GM12873 (cell line): ENCODE measurements around the gene PXMP4.

Experiments used
- TF ChIP-seq, protein P1 (sequence below): IDR thresholded peaks from 2 replicates; pipeline ENCODE4 v1.5.1; 2012; ENCODE audit warnings: low read depth, mild to moderate bottlenecking, moderate library complexity, low read length, control low read depth; ENCODE audit not compliant: insufficient read depth; ENCODE audit errors: missing control alignments

The PXMP4 gene

DNA sequence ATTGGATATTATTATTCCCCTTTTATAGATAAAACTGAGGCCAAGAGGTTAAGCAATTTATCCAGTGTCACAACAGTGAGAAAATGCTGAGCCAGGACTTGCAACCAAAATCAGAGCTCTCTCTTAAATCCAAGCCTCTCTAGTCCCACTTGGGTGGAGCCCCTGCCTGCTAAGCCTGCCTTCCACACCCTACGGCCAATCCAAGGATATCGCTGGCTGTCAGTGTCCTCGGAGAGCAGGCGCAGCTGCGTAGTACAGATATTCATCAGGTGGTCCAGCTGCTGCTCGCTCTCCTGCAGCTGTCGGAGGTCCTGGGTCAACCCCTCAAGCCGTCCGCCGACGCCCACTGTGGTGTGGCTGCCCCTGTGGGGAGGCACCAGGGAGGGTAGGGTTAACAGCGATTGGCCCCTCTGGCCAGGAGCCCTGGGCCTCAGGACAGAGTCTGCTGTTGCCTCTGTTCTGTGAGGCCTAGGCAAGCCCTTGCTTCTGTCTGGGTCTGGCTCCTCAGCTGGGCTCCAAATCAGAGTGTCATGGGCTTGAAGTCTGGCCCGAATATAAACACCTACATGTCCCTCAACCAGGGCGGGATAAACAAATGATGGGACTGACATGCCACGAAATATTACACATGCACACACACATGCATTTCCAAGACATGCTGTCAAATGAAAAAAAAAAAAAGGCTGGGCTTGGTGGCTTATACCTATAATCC, 42.0 kb downstream of the PXMP4 start:
- TF ChIP-seq, protein P1, sequence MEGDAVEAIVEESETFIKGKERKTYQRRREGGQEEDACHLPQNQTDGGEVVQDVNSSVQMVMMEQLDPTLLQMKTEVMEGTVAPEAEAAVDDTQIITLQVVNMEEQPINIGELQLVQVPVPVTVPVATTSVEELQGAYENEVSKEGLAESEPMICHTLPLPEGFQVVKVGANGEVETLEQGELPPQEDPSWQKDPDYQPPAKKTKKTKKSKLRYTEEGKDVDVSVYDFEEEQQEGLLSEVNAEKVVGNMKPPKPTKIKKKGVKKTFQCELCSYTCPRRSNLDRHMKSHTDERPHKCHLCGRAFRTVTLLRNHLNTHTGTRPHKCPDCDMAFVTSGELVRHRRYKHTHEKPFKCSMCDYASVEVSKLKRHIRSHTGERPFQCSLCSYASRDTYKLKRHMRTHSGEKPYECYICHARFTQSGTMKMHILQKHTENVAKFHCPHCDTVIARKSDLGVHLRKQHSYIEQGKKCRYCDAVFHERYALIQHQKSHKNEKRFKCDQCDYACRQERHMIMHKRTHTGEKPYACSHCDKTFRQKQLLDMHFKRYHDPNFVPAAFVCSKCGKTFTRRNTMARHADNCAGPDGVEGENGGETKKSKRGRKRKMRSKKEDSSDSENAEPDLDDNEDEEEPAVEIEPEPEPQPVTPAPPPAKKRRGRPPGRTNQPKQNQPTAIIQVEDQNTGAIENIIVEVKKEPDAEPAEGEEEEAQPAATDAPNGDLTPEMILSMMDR = no peak

DNA sequence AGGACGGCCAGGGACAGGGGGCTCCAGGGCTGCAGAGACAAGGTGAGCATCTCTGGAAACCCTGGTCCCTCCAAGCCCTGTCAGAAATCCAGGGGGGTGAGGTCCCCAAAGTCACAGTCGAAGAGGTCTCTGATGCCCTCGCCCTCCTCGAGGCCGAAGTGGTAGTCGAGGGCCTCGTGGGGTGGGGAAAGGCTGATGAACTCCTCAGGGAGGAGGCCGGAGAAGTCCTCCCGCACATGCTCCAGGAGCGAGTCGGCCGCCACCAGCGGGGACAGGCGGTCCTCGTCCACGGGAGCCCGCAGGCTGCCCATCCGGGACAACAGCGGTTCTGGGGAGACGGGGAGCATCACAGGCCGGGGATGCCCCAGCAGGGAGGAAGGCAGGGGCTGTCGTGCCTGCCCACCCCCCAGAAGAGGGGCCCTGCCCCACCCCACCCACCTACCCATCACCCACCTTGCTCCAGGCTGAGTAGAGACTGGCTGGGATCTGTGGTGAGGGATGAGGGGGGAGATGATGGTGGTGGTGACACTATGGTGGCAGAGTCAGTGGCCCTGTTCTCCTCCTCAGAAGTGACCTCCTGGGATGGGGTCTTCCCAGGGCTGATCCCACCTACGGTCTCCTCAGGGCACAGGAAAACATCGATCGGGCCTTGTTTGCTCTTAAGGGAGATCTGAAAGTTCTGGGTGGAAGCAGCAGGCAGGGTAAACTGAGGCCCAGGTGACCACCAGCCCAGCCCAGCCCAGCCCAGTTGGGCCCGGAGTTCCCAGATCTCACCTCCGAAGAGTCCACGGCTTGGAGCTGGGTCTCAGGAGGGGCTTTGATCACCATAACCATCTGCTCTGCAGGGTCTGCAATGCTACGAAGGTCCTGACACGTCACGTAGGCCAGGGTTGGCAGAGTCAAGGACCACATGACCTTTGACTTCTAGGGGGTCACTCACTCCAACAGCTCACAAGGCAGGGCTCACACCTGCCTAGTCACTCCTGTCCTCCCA, 43.2 kb downstream of the PXMP4 start:
- TF ChIP-seq, protein P1 = no peak

DNA sequence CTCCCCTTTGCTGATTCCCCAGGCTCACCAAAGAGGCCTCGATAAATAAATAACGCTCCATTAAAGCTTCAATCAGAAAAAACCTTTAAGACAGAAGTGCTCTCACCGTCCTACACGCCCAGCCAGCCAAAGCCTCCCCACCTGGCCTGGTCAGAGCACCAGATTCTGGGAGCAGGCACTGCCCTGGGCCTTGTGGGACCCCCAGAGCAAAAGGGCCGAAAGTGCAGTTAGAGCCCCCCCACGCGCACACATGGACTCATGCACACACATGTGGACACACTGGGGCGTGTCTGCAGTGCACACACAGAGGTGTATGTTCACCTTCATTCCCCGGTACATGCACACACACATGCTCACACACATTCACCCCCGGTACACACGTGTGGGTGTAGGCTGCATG, 44.0 kb downstream of the PXMP4 start:
- TF ChIP-seq, protein P1 = no peak

DNA sequence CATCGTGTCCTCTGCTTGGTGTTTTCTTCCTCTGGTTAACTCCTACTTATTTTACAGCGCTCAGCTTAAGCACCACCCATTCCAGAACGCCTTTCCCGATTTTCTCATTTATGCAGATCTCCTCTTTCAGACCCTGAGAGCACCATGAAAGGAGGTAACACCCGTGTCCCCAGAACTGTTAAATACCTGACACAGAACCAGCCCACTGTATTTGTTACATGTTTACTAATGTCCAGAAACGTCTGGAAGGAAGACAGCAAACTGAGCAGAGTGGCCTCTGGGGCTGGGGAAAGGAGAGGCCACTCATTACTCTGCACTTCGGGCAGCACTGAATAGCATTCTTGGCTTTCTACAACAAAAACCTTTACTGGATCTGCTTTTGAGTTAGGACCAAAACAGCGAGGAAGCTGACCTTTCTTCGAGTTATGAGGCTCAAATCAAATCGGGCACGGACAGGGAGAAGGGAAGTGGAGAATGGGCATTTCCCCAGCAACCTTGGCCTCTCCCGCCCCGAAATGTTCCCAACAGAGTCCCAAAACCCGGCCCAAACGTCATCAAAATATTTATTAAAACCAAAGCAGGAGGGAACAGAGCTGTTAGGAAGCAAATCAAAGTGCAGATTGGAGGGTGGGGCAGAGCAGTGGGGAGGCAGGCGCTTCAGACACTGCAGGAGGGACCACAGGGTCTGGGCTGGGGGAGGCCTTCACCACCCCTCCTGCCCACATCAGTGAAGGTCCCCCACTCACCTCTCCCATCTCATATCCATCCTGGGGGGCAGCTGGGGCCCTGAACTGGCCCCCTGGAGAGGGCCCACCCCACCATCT, 44.8 kb downstream of the PXMP4 start:
- TF ChIP-seq, protein P1 = no peak

DNA sequence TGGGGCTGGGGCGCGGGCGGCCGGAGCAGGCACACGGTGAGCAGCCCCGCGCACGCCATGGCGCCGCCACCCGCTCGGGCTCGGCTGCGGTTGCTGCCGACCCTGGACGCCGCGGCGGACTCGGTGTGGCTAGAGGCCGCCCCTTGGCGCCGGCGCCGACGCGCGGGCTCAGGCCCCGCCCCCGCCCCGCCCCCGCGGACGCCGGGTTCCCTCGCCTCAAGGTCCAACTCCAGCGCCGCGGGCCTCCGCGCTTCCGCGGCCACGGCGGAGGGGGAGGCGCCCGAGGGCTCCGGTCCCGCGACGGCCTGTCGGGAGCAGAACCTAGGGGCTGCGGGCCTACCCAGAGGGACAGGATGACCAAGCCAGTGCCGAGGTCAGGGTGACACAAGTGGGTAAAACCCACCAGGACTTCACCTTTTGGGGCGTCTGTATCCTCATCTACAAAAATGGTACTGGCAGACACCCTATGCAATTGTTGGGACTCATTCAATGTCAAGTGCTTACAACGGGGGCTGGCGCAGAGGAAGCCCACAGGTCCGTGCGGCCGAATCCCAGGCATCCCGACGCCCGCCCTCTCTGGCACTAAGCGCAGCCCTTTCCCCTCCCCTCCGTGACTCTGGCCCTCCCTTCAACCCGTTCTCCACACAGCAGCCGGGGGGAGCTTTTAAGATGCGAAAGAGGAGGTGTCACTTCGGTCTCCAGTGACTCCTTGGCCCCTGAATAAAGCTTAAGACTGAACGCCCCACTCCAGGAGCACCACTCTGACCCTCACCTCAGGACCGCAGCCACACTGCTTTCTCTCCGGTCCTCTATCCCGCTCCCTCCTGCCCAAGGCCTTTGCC, 45.6 kb downstream of the PXMP4 start, which contains the start of gene NECAB3:
Gene NECAB3, minus strand, starts transcription at position 135 of the 842 bp plus-strand sequence. Its CDS starts 76 bp downstream, at position 59.
- TF ChIP-seq, protein P1 = no peak

DNA sequence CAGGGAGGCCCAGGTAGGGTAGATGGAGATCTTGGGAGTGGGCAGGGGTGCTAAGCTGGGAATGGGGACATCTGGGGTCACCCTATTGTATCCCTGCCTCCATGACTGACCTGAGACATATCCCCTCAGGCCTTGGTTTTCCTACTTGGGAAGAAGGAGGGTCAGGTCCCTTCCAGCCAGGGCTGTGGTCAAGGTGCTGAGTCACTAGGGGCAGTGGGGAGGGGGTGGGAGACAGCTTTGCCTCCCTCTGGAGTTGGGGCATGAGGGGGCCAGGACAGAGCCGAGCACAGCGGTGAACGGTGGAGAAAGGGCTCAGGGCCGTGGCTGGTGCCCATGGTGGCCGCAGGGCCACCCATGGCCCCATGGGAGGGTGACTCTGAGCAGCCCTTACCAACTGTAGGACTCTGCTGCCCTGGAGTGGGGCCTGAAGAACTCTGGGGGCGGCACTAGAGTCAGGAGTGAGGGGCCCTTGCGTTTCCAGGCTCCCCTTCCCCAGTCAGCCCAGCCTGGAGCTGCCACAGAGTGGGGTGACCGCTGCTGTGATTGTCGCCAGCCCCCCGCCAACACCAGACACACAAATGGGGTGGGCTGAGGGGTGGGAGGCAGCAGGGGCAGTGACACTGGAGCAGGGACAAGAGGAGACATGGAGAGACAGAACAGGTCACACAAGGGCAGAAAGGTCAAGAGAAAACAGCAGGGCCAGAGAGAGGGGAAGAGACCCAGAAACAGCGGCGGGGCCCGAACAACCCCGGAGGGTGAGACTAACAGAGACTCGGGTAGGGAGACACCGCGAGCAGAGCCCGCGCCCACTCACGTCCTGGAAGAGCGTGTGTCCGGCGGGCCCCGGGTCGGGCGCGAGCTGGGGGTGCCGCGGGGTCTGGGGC, 46.5 kb downstream of the PXMP4 start:
- TF ChIP-seq, protein P1 = no peak
